ENCODE results near the gene SMYD2.

SMYD2 gene

DNA sequence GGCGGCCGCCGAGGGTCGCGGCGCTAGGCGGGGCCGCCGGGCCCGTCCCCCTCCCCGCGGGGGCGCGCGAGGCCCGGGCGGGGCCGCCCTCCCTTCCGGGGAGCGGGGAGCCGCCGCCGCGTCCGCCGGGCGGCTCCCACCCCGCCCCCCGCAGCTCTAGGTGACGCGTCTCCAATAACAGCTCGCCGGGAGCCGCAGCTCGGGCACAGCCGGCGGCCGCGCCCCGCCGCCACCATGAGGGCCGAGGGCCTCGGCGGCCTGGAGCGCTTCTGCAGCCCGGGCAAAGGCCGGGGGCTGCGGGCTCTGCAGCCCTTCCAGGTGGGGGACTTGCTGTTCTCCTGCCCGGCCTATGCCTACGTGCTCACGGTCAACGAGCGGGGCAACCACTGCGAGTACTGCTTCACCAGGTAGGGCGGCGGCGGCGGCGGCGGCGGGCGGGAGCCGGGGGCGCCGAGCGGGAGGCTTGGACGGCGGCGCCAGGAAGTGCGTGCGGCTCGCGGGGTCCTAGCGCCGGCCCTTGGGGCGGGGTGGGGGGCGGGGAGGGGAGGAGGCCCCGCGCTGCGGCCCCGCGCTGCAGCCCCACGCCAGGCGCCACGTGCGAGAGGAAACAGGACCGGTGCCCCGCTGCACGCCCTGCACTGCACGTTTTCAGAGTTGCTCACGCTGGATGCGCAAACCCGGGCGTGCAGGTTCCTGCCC is at the start of gene SMYD2:
Gene SMYD2, plus strand, starts transcription at position 139 of the 699 bp plus-strand sequence. Its CDS starts 96 bp downstream, at position 235.
- DNase-seq, result peak; percentile 61

DNA sequence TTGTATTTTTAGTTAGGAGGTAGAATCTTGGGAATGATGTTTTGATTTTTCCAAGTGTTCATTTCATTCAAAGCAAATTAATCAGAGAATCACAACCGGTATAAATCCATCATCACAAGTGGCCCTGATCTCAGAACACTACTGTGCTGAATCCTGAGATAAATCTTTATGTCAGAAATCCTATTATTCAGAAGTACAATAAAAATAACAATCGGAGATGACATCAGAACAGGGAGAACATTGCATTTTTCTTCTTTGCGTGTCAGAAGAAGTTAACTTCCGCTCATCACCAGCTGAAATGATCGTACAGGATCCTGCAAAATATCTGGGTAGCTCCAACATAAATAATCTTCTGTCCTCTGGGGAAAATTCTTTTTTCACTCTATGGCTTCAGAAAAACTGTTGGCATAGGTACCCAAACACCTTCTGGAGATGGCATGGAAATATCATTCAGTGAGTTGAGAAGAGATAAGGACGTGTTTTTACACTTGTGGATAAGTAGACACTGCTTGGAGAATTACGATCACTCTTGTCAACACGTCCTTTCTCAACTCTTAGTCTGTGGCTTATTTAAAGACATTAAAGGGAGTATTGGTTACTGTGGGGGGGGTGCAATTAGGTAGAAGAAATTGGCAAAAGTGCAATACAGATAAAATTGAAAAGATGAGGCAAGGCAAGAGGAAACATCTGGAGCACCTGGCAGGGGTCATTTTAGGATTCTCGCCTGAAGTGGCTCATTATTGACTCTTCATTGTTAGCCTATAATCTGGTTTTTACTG is 46.9 kb upstream of the SMYD2 start:
- no peak for DNase-seq

GRCh38 chr1:214234635-214235025 is 46.3 kb upstream of the SMYD2 start:
- no peak for DNase-seq

GRCh38 chr1:214236477-214236876 is 44.5 kb upstream of the SMYD2 start:
- no peak for DNase-seq

DNA sequence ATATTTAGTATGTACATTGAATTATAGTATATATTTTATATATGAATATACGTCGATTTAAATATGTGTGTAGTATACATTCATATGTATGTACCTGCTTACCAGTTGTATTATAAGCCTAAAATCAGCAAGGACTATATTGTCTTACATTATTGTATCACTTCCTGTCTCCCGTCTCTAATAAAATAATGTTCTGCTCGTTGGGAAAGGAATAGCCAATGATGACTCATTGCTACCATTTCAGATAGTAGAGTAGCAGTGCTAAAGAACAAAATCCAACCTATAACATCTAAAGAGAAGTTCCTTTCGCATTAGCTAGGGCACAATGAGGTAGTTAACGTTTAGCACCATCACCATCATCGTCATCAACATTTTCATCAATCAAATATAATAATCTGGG is 39.9 kb upstream of the SMYD2 start:
- DNase-seq, result no peak

- DNase-seq, result no peak
These were observed 36.7 kb upstream of the SMYD2 start for GRCh38 chr1:214244252-214244651.

DNA sequence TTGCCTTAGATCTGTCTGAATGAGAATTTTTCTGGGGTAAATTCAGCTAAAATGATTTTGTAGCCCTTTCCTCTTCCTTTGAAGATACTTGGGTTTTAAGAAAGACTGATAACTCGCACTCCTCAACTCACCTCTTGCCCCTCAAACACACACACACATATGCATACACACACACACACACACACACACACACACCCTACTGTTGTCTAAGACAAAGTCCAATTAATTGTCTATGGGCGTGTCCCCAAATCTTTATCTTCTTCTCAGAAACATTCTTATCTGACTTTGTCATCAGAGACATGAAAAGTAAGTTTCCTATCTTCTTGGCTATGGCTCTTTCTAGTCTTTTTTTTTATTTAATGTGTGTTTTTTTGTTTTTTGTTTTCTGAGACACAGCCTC is 36.1 kb upstream of the SMYD2 start:
- DNase-seq, result no peak

- DNase-seq, result no peak
These were observed 33.4 kb upstream of the SMYD2 start for GRCh38 chr1:214247501-214248041.

DNA sequence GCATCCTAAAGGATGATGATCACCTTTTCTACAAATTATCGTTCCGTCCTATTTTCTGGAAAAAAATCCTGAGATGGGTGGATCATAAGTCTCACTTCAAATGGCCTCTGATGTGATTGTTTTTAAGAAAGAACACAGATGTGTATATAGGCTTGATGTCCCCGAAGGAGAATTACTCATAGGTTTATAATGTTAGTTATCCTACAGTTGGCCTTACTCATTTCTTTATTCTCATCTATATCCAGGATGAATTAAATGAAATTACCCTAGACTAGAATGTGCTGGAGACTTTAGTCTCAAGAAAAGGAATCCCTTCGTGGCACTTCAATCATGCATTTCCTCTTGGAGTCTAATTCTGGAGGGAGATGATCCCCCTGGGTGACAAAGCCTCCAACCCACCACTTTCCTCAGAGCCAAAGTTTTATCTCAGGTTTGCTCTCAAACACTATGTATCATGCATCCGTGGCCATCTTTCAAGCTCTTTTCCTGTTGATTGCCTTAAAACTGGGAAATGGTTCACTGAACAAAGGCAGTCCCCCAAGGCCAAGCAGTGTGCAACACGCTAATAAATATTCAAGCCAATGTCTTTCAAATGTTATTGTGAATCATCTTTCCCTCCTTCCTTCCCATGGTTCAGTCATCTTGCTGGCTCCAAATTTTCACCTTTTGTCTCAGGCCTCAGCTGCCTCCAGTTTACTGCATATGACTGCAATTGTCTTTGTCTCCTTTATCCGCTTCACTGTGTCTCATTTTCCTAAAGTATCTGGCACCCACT is 32.5 kb upstream of the SMYD2 start:
- DNase-seq, result peak; percentile 30

DNA sequence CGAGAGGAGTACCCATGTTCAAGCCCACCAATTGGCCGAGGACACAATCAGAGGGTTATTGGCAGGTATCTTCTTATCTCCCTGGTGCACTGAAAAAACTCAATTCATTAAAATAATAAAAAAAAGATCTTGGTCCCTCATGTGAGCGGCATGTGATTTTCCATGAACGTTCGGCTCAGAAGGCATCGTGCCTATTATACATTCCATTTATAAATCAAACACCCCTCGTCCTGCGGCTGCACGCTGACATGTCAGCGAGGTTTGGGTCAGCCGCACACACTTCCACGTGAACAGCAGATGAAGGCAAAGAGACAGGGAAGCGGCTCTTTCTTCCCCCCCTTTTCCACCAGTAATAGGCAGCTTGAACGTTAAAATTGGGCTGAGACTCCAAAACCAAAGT is 31.3 kb upstream of the SMYD2 start:
- DNase-seq, result no peak

GRCh38 chr1:214251354-214251753 is 29.6 kb upstream of the SMYD2 start:
- no peak for DNase-seq

- DNase-seq, result no peak
These were observed 25.4 kb upstream of the SMYD2 start for GRCh38 chr1:214255509-214255908.

GRCh38 chr1:214259353-214259977 is 21.5 kb upstream of the SMYD2 start:
- DNase-seq, result peak; percentile 27

DNA sequence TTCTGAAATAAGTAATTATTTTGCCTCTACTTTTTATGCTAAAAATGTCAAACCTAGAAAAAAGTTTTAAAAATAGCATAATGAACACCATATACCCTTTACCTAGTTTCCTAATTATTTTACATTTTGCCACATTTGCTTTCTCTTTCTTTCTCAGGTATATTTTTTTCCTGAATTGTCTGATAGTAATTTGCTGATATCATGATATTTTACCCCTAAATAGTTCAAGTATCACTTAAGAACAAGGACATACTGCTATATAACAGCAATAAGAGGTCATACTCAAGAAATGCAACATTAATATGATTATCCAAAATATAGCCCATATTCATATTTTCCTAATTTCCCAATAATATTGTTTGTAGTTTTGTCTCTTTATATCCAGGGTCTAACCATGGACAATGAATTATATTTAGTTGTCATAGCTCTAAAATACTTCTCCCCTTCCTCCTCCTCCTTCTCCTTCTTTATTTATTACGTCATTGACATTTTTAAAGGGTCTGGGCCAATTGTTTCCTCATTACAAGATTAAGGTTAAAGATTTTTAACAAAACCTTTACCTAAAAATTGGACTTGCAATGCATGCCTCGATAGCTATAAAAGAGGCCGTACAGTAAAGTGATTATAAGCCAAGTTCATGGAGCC is 20.3 kb upstream of the SMYD2 start:
- no peak for DNase-seq

DNA sequence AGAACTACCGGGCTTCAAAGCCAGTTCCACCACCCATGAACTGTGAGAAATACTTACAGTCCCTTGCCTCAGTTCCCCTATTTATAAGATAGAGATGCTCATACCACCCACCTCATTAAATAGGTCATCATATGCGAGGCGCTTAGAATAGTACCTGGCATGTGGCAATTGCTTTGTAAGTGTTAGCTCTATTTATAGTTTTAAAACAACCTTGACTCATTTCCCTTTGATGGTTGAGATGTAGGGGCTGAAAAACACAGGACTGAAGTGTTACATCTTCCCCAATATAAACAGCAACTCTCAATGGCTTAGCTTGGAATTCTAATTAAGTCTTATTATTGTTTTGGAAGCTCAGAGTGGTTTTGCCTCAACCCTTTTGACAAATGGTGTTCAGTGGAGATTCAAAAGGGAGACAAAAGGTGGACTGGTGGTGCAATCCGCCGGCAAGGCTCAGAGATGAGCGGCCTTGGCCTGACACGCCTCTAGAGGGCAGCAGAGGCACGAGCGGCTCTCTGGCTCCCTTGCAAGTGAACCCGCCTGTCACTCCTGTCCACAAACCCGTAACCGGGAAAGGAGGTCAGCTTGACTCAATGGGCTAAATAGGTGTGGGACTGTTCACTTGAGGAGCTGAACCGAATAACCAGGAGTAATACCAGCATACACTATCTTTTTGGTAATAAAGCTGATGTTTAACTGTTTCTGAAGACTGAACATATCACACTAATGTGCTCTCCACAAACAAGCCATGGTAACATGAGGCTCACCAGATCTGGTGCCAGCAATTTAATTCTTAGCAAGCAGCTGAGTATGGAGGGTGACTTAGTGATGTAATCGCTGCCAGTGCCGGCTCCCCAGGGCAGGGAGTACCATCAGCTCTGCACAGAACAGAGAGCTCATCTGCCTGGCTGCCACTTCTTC is 19.5 kb upstream of the SMYD2 start:
- peak; percentile 68 for DNase-seq

DNA sequence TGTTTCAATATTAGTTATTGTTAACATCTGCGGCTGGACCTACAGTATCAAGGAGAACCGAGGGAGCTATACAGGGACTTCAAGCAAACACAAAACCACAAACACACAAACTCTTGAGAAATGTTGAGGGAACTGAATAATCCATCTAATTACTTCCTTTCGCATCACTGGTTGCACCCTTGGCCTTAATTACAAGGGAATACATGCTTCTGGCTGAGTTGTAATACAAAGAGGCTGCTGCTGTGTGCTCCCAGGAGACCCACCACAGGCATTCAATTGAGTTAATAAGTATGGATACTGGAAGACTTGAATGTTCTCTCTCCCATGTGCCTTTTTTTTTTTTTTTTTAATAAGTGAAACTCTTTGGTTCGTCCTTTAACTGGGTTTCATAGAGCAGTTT is 16.8 kb upstream of the SMYD2 start:
- peak; percentile 44 for DNase-seq

DNA sequence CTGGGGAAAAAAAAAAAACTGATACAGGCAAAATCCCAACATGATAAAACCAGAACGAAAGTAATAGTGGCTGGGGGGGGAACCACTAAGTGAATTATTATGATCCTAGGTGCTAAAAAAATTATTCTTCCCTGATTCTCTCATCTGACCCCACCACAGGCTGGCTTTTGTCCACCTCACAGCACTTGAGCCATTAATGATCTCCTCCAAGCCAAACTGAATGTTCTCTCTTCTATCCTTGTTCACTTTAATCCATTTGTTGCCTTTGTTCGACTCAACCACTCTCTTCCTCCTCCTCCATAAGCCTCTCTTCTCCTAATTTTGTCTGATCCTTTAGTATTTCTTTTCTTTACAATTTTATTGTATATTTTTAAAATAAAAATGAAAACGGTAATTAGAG is 16.0 kb upstream of the SMYD2 start:
- DNase-seq, result no peak

DNA sequence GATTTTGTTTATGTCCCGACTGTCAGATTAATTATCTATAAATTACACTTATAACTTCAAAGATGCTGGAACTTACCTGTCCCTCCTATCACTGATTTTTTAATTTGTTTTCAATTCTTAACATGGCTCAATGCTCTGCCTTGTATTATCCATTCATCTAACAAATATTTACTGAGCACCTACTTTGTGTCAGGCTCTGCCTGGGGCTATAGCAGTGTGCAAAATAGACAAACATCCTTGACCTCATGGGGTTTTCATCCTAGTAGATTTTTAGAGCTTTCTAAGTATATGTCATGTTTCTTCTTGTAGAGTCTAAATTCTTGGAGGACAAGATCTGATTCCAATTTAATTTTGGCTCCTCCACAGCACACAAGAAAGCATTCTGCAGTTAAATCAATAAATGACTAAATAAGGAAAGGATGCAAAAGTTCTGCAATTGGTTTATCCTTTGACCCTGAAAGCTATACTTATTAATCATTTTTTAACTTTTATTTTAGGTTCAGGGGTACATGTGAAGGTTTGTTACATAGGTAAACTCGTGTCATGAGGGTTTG is 10.8 kb upstream of the SMYD2 start:
- DNase-seq, result peak; percentile 78

- DNase-seq, result peak; percentile 22
These were observed 9.6 kb upstream of the SMYD2 start for GRCh38 chr1:214271174-214271858.

DNA sequence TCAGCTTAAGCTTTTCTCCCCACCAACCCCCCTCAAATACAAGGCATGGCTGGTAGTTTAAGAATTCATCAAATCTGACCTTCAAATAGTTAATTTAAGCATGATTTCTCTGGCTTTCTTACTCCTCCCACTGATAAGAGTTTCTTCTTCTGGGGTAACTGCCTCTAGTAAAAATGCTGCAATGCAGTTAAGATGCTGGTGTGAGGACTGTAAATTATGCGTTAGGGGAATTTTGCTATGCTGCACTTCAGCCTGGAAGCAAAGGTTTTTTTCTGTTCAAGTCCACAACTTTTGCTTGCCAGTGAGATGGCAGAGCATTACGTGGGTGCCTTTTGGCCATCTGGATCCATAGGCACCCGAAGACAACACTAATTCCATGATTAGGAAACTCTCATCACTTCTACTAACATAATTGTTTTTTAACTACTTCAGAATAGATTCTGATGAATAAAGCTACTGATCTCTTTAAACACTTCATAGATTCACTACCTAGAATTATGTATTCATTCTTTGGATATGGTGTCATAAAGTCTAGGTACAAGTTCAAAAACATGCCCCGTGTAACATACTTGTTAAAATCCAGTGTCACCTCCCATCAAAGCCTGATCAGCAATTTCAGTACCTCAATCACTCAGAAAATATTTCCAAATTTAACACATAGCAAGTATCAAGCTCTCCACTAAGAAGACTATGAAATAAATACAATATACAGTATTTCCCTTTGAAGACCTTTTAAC is 8.8 kb upstream of the SMYD2 start:
- DNase-seq, result no peak

All from fibroblast of upper back skin (primary cell).